HG03108 (cell line): ENCODE data around the gene AGAP3.
A peak's percentile ranks its signal among the peaks of the same experiment; 100 is the strongest.

Experiments
- ATAC-seq: cut with Tn5 transposase; IDR thresholded peaks from one replicate; pipeline ENCODE4 v1.9.1; 2021; ENCODE audit warnings: moderate library complexity; ENCODE audit not compliant: unreplicated experiment

The AGAP3 gene

GRCh38 chr7:151087245-151088018 lies 1.2 kb downstream of the AGAP3 start:
- ATAC-seq = peak; percentile 29

- no peak for ATAC-seq
Measured at GRCh38 chr7:151088019-151088855, 2.0 kb downstream of the AGAP3 start.

DNA sequence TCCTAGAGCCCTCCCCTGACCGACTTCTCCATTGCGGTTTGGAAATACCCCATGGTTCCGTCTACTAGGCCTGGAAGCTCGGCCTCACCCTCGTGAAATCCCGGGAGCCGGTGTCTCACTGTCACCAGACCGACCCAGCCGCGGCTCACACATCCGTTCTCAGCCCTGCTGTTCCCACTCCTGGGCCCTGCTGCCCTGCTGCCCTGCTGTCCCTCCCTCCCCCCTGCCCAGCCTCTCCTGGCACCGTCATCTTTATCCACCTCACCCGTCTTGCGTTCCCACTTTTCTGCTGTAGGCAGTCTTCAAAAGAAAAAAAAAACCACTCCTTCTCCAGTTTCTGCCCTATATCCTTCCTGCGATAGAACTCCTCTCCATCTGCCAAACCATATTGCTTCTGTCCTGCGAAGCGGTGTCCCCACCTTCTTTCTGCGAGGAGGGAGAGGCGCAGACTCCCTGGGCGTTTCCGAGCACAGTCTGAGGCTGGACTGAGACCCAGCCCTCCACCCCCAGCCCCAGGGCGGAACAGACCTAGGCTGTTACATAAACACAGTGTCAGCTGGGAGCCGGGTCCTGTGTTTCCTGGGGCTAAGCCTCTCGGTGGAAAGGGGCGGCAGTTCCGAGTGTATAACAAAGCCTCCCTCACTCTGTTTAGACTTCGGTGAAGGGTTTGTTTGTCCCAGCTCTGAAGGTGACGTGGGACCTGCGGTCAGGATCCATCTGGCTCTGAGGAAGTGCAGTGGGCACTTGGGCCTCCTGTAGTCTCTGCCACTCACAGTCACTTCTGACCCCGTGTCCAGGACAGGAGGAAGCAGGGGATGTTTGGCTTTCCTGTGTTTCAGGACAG lies 2.8 kb downstream of the AGAP3 start:
- no peak for ATAC-seq

GRCh38 chr7:151089893-151090730 lies 3.8 kb downstream of the AGAP3 start:
- no peak for ATAC-seq

DNA sequence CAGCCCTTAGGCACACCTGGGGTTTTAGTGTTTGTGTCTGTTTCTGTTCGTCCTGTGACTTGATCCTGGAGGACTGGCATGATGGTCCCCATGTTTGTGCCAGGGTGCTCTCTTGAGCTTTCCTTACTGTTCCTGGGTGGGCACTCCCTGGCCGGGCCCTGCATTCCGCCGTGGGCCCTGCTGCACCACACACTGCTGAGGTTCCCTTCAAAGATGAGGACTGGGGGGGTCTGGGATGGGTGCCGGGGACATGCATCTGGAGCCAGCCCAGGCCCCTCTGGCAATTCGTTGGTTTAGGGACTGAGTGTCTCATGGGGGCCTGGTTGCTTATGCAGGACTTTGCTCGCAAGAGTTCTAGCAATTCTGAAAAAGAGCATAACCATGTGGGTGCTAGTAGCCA lies 4.7 kb downstream of the AGAP3 start:
- ATAC-seq = no peak

- ATAC-seq = no peak
Measured at GRCh38 chr7:151091431-151091830, 5.2 kb downstream of the AGAP3 start.

GRCh38 chr7:151091988-151092387 lies 5.7 kb downstream of the AGAP3 start:
- ATAC-seq = no peak

- ATAC-seq = no peak
Measured at GRCh38 chr7:151093748-151094147, 7.5 kb downstream of the AGAP3 start.

GRCh38 chr7:151094675-151095074 lies 8.4 kb downstream of the AGAP3 start:
- no peak for ATAC-seq

- no peak for ATAC-seq
Measured at GRCh38 chr7:151095123-151095797, 9.0 kb downstream of the AGAP3 start.

GRCh38 chr7:151095828-151096475 lies 9.7 kb downstream of the AGAP3 start:
- no peak for ATAC-seq

- no peak for ATAC-seq
Measured at GRCh38 chr7:151099486-151100211, 13.4 kb downstream of the AGAP3 start.

GRCh38 chr7:151100921-151101320 lies 14.6 kb downstream of the AGAP3 start:
- no peak for ATAC-seq

DNA sequence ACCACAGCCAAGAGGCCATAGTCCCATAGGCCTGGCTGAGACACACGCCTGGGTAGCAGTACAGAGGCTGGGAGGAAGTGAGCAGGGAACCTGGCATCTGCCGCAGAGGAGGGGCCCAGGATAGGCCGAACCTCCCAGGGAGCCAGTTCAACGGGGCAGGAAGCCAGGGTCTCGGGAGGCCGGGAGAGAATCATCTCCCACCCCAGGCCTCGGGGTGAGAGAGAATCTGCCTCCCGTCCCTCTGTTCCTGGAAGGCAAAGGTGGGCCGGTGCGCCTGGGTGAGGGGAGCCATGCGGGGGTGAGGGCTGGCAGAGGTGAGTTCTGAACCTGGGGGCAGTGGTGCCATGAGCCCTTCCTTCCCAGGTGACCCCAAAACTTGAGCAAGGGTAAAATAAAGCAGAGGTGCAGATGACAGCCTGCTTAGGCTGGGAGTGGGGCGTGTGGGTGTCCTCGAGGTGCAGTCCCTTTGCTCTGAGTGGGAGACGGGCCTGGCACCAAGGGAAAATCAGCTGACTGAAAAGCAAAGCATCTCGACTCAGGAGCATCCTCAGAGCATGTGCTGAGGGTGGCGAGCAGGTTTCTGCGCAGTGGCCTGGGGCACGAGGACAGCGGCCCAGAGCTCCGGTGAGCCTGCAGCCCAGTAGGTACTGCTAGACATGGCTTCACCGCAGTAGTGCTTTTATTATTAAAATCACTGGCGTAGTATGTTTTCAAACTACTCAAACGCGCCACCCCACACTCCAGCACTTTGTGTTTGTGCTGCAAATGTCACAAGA lies 15.5 kb downstream of the AGAP3 start:
- ATAC-seq = no peak

DNA sequence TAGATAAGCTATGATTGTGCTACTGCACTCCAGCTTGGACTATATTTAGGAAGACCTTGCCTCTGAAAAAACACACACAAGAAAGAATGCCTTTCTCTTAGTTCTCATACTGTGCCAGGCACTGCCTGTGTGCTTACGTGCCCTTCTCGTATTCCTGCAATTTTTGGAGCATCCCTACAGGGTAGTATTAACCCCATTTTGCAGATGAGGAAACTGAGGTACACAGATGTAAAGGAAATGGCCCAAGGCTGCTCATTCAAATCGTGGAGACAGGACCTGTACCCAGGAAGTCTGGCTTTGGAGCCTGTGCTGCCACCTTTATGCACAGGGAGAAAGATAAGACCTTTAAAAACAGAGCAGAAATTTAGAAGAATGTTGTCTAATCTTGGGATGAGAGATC lies 16.7 kb downstream of the AGAP3 start:
- no peak for ATAC-seq

DNA sequence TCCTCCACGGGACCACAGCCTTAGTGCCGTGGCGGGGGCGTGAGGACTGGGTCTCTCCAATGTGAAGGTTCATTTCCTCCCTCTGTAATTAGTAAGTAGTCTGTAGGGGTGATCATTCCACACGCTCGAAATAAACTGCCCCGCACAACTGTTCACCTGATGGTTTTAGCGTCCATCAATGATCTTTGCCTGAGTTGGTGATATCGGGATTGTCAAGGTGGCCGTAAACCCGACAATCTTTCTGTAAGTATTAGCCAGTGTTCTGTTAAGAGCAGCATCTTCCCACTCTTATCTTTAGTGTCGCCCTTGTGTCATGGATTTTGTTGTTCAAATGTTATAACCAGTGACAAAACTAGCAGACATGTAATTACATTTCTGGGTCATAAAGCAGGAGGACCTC lies 17.7 kb downstream of the AGAP3 start:
- ATAC-seq = no peak

- no peak for ATAC-seq
Measured at GRCh38 chr7:151104411-151105235, 18.3 kb downstream of the AGAP3 start.
